NOMO-1 treated with dmso at 0.1 percent for 144 hours (cell line): Measurements from ENCODE around the gene PDHA1.

Source experiments
- DNase-seq: peaks from one replicate; lab custom pipeline; 2025; ENCODE audit not compliant: unreplicated experiment; lab: John Stamatoyannopoulos, UW

PDHA1 gene

GRCh38 chrX:19373351-19373891 is 29.7 kb downstream of the PDHA1 start:
- no peak for DNase-seq

- no peak for DNase-seq
Observed at GRCh38 chrX:19375546-19375945, 31.8 kb downstream of the PDHA1 start.

GRCh38 chrX:19377799-19378198 is 34.1 kb downstream of the PDHA1 start:
- no peak for DNase-seq

GRCh38 chrX:19381326-19381725 is 37.6 kb downstream of the PDHA1 start:
- DNase-seq, result no peak

GRCh38 chrX:19382555-19383145 is 38.9 kb downstream of the PDHA1 start:
- DNase-seq, result peak; percentile 55

GRCh38 chrX:19386679-19387078 is 43.0 kb downstream of the PDHA1 start:
- no peak for DNase-seq

- DNase-seq, result no peak
Observed at GRCh38 chrX:19388064-19388679, 44.4 kb downstream of the PDHA1 start.

GRCh38 chrX:19388741-19389140 is 45.0 kb downstream of the PDHA1 start:
- no peak for DNase-seq

GRCh38 chrX:19389227-19389845 is 45.6 kb downstream of the PDHA1 start:
- DNase-seq, result no peak

- DNase-seq, result no peak
Observed at GRCh38 chrX:19392078-19392477, 48.4 kb downstream of the PDHA1 start.

- no peak for DNase-seq
Observed at GRCh38 chrX:19392703-19393102, 49.0 kb downstream of the PDHA1 start.

- DNase-seq, result no peak
Observed at GRCh38 chrX:19403696-19404095, 60.0 kb downstream of the PDHA1 start.

GRCh38 chrX:19410259-19410658 is 66.5 kb downstream of the PDHA1 start:
- no peak for DNase-seq
